Subcutaneous adipose tissue (tissue), 4 donors: ENCODE measurements around the gene DOCK4. TPM values are rescaled to one million over a fixed set of nuclear protein-coding genes. Genes with fewer than 3 reads are reported as not detected.

Experiments used
- total RNA-seq, 4 donors: library from RNA; depleted of rRNA; stranded (reverse); fragments of >200 nt; gene quantifications; one replicate each; pipeline ENCODE4 v1.1.0, GENCODE V29; 2016
- TF ChIP-seq, protein P1 (sequence below): fragments of 450-650 bp; IDR thresholded peaks from one replicate; pipeline ENCODE4 v1.5.1; 2016; ENCODE audit warnings: low read depth, mild to moderate bottlenecking, control low read depth, antibody characterized with exemption, moderate library complexity

The DOCK4 gene
- total RNA-seq, 4 donors from 2014 or later, result 44.3 to 59.3 (median 52.5) TPM

DNA sequence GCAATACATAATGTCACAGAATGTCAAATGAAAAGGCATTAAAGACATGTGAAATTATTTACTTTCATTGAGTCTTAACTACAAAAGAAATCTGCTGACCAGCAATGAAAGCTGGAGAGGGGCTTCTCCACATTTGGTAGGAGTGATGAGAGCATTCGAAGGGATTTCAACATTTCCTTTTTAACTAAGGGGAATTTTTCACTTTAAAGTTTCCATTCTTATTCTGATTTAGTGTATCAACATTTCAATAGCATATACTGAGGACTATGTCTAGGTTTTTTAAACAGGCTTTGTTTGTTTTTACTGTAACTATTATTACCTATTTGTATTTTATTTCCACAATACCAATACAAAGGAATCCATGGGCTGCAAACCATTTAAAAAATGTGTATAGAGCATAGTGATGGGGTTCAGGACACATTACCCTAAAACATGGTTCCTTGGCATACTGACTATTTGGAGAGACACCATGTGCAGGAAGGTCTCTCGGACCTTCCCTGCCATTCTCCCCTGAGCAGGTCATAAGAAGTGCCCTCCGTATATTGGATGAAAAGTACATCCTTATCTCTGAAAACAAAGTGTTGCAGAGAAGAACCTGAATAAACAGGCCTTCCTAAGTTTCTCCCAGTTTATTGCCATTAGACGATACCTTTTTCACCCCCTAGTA, 278.7 kb downstream of the DOCK4 start:
- TF ChIP-seq, protein P1, sequence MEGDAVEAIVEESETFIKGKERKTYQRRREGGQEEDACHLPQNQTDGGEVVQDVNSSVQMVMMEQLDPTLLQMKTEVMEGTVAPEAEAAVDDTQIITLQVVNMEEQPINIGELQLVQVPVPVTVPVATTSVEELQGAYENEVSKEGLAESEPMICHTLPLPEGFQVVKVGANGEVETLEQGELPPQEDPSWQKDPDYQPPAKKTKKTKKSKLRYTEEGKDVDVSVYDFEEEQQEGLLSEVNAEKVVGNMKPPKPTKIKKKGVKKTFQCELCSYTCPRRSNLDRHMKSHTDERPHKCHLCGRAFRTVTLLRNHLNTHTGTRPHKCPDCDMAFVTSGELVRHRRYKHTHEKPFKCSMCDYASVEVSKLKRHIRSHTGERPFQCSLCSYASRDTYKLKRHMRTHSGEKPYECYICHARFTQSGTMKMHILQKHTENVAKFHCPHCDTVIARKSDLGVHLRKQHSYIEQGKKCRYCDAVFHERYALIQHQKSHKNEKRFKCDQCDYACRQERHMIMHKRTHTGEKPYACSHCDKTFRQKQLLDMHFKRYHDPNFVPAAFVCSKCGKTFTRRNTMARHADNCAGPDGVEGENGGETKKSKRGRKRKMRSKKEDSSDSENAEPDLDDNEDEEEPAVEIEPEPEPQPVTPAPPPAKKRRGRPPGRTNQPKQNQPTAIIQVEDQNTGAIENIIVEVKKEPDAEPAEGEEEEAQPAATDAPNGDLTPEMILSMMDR, result no peak

DNA sequence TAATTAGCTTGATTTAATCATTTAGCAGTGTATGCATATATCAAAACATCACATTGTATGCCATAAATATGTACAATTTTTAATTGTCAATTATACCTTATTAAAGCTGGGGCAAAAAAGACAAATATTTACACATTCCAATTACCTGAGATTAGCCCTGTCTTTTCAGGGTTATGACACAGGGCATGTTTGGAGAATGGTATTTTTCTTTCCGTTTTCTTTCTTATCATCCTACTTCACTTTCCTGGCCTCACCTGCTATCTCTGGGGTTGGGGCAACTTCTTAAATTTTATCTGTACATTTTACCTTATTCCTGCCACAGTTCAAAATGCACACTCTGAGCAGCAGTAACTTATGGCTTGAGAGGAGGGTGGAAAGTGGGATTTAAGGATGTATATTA, 285.9 kb downstream of the DOCK4 start:
- TF ChIP-seq, protein P1, result no peak

DNA sequence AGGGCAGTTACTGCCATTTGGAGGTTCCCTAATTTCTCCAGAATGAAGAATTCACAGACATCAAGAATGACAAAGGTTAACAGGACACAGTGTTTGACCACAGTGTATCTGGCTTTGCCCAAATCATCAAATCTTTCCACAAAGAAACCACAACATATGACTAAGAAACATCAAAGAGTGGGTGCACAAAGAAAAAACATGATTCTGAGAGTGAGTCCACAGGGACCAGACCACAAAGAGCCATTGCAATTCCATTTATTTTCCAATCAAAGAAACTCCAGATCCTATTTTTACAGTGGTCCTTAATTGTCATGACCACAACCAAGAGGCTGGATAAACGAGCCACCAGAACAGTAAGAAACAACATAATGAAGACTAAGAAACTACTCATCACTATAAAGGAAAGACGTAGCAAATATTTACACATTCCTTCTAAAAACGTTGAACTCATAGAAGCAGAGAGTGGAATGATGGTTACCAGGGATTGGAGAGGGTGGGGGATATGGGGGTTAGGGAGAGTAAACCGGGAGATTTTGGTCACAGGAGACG, 286.5 kb downstream of the DOCK4 start:
- TF ChIP-seq, protein P1, result no peak

DNA sequence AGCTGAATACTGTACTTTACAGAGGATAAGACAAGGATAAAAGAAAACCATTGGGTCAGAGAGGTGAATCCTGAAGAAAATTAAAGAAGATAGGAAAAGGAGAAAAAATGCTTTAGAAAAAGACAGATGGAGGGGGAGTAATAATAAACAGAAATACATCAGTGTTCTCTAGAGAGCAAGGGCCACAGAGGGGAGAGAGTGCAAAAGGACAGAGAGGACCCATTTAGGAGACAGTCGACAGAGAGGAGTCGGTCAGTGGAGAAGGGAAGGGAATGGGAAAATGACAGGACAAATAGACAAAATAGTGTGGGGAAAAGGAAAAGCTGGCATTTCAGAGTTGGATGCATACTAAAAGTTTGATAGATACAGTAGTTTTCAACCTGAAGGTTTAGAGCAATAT, 287.0 kb downstream of the DOCK4 start:
- TF ChIP-seq, protein P1, result no peak

DNA sequence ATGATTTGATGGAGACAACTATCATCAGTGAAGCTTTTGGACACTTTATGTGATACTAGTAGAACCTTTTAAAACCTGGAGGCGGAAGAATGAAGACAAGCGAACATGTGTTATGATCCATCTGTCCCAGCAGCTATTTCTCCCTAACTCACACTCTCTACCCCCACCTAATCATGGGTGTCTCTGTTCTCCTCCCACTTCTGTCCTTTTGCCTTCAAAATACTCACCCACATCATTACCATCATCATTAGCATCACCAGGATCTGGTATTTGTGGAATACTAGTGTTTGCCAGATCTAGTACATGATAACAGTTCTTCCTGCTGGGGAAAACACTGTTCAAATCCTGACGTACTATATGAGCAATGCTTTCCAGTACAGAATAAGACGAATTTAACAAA, 287.7 kb downstream of the DOCK4 start:
- TF ChIP-seq, protein P1, result no peak

DNA sequence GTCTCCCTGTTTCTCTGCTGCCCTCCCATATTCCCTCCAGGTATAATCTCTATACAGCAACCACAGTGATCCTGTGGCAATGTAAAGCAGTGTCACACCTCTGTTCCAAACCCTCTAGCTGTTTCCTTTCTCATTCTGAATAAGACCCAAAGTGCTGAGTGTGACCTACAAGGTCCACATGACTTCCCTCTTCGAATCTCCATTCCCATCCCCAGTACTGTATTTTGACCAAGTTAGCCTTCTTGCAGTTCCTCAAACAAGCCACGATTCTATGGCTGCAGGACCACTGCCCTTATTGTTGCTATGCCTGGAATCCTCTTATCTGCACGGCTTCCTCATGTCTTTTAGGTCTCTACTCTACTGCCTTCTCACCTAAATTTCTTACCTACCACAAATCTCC, 291.9 kb downstream of the DOCK4 start:
- TF ChIP-seq, protein P1, result no peak

DNA sequence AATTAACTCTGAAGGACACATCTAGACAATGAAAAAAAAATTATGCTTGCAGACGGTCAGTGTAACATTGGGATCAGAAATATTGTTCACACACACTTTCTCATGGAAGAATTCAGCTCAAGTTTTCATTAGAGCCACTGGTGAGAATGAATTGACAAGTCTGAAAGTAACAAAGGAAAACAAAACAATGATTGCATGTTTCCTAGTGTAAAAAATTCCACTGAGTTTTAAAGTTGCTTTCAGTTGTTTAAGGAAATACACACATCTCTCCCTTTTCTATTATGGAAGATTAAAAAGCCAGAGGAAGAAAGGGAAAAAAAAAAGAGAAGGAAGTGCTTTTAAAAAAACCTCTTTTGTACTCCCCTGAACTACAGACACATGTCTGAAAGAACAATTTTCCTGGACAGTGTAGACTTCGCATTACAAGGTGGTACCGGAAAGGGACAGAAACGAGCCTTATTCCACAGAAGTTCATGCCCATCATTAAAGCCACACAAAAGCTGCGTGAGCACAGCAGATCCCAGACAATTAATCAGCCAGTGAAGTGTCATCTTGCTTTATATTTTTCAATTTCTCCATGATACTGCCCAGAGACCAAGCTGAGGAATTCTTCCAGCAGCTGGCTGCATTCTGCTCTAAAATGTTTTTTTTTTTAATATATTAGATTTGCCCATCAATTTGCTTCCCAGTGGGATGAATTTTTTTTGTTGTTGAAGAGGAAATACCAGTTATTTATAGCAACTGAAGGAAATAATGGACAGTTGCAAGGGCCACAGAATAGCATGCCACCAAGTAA, 294.8 kb downstream of the DOCK4 start:
- TF ChIP-seq, protein P1, result no peak
